ENCODE data around the gene YJU2.
"Not testable (repeated sequence)": the region's sequence is repeated elsewhere in the genome, so short reads cannot be mapped to it uniquely, and the experiment has no call there.

YJU2 gene

DNA sequence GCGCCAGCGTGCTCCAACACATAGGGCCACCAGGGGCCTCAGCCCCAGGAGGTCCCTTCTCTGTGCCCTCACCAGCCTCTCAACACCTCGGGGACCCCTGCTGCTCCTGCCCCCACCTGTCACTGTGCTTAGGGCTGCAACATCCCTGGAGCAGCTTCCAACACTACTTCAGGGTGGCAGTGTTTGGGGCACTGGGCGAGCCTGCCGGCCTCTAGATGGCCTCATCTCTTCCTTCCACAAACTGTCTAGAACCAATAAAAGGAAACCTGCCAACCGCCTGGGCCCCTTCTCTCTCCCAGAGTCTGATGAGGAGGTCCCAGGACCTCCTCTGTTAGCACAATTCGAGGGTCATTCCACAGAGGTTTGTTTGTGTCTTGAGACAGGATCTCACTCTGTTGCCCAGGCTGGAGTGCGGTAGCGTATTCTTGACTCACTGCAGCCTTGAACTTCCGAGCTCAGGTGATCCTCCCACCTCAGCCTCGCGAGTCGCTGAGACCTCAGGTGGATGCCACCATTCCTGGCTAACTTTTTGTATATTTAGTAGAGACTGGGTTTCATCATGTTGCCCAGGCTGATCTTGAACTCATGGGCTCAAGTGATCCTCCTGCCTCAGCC, 22.0 kb downstream of the YJU2 start:
- DNase-seq: no peak

DNA sequence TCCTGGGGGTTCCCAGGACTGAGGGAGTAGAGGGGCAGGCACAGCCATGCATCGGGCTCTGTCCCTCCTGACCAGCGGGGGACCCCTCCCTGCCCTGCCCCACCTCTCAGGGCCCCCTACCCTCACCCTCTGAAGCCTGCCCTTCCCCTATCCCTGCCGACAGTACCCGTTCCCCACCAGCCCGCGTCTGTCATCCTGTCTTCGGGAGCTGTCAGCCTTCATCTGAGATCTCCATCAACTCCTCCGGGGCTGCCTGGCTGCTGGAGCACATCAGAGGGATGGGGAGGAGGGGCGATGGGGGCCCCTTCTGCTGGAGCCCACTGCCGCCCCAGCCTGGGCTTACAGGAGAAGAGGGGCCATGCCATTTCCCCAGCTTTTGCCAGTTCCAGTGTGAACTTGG, 26.0 kb downstream of the YJU2 start:
- DNase-seq: no peak

DNA sequence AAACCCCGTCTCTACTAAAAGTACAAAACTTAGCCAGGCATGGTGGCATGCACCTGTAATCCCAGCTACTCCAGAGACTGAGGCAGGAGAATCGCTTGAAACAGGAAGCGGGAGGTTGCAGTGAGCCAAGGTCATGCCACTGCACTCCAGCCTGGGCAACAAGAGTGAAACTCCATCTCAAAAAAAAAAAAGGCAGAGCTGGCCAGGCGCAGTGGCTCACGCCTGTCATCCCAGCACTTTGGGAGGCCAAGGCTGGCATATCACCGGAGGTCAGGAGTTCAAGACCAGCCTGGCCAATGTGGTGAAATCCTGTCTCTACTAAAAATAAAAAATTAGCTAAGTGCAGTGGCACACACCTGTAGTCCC, 27.4 kb downstream of the YJU2 start:
- DNase-seq: not testable (repeated sequence)

DNA sequence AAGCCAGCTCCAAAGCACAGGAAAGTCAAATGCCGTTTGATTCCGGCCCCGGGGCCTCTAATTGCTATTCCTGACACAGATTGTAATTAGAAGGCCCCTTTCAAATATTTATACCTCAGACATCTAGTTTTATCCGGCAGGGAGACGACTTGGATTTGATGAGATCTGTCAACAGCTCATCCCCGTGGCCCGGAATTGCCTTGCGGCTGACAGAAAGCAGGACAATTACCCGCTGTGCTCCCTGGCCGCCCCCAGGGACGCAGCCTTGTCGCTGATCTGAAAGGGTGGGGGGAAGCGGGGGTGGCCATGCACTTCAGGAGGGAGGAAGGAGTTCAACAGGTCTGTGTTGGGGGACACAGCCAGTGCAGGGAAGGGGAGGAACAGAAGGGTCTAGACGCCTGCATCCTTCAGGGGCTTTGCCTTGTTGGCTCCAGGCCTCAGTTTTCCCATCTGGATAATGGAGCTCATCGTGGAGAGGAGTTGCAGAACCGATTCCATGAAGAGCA, 30.4 kb downstream of the YJU2 start:
- no peak for DNase-seq

DNA sequence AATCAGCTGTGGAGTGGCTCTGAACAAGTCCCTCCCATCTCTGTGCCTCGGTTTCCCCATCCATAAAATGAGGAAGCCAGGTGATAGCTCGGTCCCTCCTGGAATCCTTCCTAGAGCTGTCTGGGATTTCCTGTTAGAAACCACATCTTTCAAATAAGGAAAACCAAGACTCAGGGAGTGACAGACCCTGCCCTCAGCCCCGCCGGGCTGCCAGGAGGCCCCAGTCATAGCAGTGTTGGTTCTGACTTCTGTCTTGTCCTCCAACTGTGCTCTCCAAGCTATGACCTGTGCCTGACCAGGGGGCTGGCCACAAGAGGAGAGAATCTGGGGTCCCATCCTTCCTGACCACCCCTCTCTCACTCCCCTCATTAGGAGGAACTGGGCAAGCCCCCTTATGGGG, 31.1 kb downstream of the YJU2 start:
- DNase-seq: no peak

DNA sequence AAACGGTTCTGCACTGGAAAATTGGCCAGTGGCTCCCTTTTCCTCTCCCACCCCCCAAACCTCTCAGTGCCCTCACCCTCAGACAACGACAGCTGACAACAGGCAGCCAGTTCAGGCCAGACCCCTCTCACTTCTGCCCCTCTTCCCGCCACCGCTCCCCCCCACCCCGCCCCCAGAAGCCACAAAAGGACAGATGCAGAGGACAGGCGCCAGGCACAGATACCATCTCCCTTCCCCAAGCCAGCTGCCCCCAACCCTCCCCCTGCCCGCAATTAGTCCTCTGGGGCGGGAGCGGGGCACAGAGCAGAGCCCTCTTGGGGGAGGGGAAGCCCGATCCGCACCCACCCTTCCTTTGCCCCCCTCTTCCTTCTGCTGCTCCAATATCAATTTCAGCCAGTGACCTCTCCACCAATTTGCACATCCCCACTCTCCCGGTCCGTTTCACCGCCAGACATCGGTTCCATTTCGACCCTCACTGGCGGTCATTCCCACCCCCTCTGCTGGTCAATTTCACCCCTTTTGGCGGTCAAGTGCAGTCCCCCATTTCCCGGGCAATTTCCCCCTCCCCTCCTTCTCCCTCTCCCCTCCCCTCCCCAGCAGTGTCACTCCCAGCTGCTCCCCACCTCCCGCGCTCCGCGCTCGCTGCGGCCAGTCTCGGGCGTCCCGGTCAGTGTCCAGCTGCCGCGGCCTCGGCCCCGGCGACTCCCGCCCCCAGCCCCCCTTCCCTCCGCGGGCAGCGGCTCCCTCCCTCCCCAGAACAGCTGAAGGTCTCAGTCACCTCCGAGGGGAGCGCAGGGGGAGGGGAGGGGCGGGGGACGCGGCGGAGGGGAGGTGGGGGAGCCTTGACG, 31.8 kb downstream of the YJU2 start, which contains the start of gene SHD:
TSS of gene SHD (plus strand) at position 848 of the 848 bp plus-strand sequence. CDS start 798 bp downstream, outside the sequence.
- DNase-seq: no peak

DNA sequence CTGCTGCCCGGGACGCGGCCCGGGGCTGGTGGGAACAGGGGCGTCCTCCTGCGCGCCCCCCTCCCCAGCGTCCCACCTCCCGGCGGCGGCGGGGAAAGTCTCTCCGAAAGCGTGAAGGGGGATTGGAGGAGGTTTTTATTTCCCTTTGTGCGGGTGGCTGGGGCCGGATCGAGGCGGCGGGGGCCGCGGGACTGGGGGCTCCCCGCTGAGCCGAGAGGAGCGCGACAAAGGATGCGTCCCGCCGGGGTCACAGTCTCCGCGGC, 32.3 kb downstream of the YJU2 start:
- DNase-seq: no peak

DNA sequence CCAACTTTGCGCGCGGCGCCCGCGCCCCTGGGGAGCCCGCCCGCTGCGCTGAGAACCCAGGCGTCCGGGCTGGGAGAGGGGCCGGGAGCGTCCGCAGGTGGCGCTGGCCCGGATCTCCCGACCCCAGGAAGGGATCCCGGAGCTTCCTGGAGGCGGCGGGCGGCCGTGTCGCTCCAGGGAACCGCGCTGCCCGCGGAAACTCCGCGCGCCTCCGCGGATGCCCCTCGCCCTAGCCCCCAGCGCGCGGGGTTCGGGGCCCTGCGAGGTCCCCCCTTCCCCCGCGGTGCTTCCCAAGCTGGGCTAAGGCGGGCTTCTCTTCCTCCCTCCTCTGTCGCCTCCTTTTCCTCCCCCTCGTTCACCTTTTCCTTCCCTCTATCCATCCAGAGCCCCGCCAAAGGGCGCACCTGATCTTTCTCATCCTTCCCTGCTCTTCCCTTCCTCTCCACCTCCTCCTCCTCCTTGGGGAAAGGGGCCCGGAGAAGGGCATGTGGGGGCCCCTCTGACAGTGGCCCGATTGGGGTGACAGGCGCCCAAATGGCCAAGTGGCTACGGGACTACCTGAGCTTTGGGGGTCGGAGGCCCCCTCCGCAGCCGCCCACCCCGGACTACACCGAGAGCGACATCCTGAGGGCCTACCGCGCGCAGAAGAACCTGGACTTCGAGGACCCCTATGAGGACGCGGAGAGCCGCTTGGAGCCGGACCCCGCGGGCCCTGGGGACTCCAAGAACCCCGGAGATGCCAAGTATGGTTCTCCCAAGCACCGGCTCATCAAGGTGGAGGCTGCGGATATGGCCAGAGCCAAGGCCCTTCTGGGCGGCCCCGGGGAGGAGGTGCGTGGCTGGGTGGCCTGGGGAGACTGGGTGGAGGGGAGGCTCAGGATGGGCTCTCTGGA, 32.9 kb downstream of the YJU2 start:
- DNase-seq: no peak

DNA sequence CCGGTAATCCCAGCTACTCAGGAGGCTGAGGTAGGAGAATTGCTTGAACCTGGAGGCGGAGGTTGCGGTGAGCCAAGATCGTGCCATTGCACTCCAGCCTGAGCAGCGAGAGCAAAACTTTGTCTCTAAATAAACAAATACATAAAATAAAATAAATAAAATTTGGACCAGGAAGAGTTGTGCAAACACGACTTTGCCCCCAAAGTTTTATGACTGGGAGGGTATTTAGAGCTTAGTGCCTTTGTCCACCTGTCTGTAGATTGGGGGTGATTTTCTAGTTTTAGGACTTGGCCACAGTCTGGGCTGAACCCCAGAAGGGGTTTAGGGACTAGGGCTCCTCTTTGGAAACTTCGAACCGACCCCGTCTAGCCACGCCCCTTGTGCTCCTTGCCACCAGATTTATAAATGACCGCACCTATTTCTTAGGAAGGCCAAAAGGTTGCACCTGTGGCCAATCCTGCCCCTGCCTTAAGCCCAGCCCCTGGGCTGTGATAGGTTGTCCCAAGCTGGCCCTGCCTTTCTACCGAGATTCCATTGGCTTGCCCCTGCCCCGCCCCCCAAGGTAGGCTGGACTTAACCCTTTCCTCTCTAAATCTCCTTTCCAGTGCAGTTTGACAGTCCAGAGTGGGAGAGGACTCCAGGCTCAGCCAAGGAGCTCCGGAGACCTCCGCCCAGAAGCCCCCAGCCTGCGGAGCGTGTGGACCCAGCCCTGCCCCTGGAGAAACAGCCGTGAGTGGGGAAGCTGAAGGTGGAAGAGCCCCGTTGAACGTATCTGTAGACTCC, 37.5 kb downstream of the YJU2 start:
- DNase-seq: no peak

DNA sequence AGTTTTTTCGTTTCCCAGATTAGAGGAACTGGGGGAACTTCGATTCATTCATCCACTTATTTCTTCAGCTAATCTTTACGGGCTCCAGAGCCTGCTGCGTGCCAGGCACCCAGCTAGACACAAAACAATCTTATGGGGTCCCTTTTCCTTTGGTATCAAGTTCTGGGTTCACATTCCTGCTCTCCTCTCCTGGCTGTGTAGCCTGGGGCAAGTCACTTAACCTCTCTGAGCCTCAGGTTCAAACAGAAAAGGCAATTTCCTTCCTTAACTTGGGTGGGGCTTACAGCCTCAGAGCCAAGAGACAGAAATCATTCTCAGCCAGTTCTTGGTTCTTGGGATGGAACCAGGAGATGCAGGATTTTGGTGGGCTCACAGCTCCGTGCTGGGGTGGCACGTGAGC, 38.1 kb downstream of the YJU2 start:
- no peak for DNase-seq

DNA sequence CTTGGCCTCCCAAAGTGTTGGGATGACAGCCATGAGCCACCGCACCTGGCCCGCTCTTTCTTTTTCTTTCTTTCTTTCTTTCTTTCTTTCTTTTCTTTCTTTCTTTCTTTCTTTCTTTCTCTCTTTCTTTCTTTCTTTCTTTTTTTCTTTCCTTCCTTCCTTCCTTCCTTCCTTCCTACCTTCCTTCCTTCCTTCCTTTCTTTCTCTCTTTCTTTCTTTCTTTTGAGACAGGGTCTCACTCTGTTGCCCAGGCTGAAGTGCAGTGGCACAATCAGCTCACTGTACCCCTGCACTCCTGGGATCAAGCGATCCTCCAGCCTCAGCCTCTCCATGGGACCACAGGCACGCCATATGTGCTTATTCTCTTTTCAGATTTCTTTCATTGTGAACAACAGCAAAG, 39.3 kb downstream of the YJU2 start:
- not testable (repeated sequence) for DNase-seq

DNA sequence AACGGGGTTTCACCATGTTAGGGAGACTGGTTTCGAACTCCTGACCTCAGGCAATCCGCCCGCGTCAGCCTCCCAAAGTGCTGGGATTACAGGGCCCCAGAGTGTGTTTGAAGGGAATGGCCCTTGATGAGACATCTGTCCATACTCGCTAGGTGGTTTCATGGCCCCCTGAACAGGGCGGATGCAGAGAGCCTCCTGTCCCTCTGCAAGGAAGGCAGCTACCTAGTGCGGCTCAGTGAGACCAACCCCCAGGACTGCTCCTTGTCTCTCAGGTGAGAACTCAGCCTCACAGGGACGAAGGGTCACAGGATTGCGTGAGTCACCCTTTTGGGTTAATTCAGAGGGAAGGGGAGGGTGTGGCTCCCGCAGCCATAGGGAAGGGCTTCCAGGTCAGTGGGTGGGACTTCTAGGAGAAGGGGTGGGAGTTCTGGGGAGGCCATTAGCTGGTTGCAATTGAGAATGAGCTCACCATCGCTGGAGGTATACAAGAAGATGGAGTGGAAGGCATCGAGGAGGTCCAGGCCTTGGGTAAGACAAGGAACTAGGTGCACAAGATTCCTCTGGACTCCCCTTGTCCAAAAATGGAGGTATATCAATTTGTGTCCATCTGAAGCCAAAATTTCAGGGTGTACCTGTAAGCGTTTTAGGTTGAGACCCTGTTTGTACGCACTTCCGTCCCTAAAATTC, 41.4 kb downstream of the YJU2 start:
- no peak for DNase-seq

DNA sequence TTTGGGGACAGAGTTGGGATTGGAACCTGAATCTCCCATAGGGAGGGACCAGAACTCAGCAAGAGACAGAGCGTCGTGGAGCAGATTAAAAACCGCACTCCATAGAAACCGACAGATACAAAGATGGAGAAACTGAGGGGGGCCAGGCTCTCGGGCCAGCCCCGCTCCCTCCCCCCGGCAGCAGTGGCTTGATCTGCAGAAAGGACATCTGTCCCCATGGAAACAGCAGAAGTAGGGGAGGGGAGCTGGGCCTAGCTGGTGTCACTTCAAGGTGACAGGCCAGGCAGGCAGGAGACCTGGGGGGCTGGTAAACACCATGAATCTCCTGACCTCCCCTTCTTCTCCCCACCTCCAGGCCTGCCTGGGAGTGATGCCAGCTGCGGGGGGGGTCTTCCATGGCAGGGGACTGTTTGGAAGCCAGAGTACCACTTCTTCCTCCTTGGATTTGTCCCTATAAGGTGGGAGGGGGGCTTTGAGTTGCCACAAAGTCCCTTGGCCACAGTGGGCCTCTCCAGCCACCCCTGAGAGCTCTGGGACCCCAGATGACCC, 44.4 kb downstream of the YJU2 start:
- DNase-seq: no peak

DNA sequence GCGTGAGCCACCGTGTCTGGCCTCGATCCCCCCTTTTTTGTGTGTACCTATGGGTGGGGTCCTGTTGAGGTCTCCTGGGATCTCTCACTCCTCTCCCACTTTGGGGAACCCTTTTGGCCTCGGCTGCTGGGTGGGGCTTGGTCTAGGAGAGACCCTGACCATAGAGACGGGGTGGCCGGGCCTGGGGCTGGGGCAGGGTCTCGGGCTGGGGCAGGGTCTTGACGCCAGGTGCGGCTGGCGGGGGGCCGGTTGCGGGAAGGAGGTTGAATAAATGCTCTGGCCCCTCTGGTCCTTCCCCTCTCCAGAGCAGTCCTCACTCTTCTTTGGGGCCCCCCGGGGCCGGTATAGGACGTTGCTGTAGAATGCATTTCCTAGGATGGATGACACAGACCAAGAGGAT, 45.6 kb downstream of the YJU2 start:
- no peak for DNase-seq

DNA sequence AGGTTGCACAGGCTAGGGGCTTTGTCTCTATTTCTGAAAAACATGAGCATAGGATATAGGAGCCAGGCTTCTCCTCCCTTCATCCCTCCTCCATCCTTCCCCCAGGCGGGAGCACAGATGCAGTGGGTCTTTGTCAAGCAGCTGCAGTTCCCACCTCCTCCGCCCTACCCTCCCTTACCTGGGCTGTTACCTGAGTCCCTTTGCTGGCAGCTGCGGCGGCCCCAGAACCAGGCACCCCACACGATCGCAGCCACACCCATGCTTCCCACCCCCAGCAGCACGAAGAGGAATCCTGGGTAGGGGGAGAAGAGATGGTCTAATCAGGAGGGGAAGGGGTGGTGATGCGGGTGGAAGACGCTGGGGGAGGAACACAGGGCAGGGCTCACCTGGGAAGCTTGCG, 47.5 kb downstream of the YJU2 start:
- DNase-seq: no peak

DNA sequence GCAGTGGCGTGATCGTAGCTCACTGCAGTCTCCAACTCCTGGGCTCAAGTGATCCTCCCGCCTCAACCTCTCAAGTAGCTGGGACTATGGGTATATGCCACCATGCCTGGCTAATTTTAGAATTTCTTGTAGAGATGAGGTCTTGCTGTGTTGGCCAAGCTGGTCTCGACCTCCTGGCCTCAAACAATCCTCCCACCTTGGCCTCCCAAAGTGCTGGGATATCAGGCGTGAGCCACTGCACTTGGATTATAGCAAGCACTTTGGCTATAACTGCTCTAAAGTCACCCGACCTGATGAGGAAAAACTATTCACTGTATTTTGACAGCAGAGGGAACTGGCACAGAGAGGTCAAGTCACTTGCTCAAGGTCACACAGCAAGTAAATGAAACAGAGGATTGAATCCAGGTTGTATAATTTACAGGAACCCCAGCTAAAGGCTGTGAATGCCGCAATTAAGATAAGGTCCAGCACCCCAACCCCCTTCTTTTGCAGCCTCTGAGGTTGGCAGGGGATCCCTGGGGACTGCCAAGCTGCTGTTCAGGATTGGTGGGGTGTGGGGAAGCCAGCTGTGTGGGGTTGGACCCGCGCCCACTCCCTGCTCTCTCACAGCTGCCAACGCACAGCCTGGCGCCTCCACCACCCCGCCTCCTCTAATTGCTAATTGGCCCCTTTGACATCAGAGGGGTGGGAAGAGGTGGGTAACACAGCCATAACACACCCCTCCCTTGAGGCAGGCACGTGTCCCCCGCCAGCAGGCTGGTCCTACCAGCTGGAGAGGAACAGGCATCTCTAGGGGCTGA, 49.3 kb downstream of the YJU2 start:
- peak; percentile 88 for DNase-seq

DNA sequence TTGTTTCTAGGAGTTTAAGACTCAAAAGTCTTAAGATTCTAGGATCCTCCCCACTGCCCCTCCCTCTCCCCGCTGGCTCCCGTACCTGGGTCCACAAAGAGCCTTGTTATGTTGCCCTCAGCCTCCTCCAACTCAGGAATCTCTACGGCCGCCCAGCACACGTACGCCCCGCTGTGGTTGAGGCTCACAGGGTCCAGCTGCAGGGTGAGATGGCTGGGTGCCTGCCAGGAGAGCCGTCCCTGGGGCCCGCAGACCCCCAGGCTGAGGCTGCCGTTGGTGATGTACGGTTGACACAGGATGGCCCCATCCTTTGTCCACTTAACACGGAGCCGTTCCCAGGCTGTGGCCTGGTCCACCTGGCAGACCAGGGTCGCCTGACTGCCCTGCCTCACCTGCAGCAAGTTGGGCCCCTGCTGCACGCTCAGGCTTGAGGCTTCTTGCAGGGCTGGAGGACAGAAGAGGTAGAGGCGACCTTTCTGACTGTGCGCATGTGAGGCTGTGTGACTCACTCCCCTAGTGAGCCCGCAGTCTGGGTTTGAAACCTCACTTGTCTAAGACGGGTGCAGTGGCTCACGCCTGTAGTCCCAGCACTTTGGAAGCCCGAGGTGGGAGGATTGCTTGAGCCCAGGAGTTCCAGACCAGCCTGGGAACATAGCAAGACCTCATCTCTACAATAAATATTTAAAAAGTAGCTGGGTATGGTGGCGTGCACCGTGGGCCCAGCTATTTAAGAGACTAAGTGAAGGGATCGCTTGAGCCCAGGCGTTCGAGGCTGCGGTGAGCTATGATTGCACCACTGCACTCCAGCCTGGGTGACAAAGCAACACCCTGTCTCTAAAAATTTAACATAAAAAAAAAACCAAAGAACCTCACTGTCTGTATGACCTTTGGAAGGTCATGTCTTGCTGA, 51.3 kb downstream of the YJU2 start:
- DNase-seq: no peak

DNA sequence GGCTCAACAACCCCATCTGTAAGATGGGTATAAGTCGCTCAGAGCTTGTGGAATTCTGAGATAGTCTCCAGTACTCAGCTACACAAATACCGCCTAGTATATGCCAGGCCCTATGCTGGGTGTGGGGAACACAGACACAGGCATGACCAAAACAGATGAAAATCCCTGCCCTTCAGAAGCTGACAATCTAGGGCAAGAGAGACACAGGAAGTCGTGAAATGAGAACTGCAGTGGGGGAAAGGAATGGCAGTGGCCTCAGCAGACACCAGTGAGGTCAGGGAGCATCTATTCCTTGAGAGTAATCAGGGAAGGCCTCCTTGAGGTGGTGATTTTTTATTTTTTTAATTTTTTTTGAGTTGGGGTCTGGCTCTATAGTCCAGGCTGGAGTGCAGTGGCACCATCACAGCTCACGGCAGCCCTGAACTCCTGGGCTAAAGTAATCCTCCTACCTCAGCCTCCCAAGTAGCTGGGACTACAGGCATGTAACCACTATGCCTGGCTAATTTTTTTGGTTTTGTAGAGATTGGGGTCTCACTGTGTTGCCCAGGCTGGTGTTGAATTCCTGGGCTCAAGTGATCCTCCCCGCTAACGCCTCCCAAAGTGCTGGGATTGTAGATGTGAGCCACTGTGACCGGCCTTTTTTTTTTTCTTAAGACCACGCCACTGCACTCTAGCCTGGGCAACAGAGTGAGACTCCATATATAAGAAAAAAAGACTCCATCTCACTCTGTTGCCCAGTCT, 52.1 kb downstream of the YJU2 start:
- no peak for DNase-seq

DNA sequence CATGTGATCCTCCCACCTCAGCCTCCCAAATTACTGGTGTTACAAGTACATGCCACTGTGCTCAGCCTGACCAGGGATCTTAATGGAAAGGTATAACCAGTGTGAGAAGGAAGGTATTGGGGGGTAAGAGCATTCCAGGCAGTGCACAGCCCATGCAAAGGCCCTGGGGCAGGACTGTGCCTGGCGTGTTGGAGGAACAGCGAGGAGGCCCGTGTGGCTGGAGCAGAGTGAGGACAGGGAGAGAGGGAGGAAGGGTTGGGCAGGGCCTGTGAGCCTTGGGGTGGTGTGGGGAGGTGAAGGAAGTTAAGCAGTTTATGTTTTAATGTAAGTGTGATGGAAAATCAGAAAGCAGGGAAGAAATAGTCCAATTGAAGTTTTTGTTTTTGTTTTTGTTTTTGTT, 53.7 kb downstream of the YJU2 start:
- DNase-seq: no peak
